ENCODE measurements around the gene CDH13.
A peak's percentile ranks its signal among the peaks of the same experiment; 100 is the strongest.

Gene CDH13

DNA sequence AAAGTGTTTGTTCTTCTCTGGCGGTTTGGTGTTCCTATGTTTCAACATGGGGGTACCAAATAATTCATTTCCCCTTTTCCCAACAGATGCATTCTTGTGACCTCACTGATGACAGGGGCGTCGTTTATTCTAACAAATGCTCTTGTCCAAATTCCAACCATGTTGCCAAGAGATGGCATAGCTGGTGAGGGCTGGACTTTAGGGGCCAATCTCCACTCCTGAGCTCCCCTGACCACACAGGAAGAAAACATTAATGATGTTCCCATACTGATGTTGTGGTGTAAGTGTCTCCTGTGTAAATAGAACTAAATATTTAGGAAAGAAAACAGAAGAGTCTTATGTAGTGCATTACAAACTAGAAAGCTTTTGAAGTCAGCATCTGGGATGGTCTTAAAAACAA, 431.6 kb downstream of the CDH13 start:
- DNase-seq (ENCODE audit: low spot score): no peak

DNA sequence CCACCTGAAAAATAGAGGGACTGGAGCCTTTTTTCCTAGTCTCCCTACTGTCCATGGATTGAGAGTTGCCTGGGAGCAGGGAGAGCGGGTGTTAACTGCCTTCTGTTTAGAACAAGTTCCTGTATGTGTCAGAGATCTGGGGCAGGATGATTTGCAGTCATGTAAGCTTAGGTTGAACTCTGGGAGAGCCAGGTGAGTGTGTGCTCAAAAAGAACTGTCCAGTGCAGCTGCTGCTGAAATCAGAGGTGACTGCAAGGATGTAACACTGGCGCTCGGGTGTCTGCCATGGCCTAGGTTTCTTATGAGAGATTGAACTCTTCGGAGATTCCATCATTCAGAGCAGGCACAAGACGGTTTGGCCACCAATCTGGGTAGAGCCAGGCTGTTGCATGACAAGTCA, 432.5 kb downstream of the CDH13 start:
- no peak for DNase-seq (ENCODE audit: low spot score)

DNA sequence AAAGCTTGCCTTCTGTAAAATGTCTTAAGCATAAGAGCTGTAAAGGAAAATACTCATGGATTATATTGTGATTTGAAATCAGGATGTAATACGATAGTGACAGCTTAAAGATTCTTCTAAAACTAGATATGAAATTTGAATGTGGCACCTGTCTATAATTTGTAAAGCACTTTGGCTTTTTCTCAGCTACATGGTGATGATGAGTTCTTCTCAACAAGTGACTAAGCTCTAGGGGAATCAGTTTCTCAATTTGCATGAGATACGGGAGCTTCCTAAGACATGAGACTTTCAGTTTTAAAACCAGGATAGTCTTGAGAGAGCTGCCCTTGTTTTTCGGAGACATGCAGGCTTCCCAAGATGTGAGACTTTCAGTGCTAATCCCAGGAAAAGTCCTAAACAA, 439.2 kb downstream of the CDH13 start:
- DNase-seq (ENCODE audit: low spot score): no peak

DNA sequence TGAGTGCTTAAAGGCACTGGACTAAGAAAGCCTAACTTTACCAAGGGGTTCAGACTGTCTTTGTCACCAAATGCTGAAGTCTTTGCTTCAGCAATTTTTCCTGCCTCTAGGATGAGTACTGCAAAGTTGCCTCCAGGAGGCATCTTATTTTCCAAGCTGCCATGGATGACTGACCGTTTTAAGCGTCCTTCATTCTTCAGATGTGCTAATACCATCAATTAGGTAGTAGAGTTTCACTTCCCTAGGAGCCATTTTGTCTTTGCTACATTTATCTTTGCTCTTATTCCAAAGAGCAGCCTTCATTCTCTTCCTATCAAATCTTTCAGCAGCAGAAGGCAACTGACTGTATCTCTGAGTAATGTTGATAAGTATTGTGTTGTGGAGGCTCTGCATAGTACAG, 440.1 kb downstream of the CDH13 start:
- DNase-seq (ENCODE audit: low spot score): no peak

DNA sequence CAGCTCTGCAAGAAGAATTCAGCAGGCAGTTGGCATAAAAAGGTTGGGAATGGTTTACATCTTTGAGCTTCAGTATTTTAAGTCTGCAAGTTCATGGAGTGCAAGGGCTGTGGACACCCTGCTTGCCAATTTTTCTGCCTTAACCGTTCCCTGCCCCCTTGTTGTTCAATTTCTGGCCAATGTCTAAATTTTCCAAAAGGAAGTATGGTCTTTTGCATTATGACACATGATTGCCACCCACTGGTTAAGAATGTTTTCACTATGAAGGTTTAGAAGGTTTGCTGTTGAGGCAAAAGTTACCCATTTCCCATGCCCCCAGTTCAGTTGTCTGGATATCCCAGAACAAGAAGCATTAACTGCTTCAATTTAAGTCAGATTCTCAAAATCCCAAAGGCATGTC, 441.9 kb downstream of the CDH13 start:
- DNase-seq (ENCODE audit: low spot score): no peak

DNA sequence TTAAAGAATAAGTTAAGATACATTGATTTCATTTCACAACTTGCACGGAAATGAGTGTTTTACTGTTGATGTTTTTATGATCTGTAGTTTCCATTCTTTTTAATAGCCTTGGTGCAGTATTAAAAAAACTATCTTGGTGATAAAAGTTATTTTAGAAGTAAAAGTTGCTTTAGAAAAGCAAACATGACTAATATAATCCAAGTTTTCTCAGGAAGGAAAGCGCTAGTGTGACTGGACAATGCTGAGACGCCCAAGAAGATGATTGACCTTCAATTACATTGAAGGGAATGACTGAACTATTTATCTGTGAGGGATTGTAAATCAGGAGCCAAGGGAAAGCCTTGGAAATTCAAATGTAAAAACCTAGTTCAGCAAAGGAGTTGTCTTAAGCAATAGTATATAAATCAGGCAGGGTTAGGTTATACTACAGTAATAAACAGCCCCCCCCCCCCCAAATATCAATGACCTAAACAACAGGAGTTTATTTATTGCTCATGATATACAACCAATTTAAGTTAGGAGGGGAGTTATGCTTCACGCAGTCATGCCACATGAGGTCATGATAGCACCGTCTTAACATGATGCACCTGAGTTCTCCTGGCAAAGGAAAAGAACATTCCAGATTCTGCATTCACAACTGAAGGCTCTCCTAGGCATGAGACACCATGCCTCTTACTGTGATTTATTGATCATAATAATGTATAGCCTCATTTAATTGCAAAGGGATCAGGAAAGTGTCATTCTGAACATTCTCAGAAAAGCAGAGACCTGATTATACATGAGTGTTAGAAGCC, 443.8 kb downstream of the CDH13 start:
- DNase-seq (ENCODE audit: low spot score): no peak

DNA sequence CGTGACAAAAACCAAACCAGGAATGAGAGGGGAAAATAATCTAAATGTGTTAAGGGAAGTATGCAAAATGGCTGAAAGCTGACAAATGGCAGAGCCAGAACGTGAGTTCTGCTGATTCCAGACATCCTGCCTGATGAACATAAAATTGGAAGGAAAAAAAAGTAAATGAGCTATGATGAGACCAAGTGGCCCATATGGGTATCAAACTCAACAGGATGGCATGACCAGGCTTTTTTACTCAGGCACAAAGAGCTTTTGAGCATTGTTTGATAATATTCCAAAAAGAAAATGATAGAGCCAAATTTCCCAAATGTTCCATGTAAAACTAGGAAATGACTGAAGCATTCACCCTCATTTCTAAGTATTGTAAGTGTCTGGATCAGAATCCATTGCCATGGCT, 449.2 kb downstream of the CDH13 start:
- DNase-seq (ENCODE audit: low spot score): no peak

DNA sequence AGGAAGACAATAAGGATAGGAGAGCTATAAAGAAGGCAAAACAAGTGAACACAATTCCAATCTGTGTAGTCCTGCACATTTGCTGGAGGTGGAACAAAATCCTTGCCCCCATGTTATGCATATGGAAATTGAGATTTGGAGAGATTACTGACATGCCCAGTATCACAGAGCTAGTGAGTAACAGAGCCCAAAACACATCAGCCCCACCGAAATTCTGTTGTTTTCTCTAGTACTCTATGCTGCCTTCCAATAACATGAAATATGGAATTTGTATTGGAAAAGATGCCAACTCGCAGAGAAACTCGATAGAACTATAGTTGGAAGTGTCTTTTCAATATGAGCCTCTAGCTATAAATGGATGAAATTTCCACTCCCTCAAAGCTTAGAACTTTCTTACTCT, 456.6 kb downstream of the CDH13 start:
- DNase-seq (ENCODE audit: low spot score): no peak

DNA sequence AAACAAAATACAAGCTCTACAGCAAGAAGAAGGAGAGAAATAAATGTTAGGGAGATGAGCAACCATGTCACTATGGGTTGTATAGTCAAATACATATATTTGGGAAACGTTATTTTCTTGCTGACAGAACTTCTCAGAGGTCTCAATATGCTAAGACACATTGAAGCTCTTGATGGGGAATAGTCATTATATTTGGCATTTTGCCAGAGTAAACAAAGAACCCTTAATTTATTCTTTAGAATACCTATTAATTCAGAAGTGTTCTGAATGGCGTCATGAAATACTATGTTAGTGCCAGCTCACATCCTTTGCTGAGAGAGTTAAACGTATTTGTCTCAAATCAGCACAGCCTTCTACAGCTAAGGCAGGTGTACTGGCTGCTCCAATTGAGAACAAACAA, 458.9 kb downstream of the CDH13 start:
- DNase-seq (ENCODE audit: low spot score): no peak

DNA sequence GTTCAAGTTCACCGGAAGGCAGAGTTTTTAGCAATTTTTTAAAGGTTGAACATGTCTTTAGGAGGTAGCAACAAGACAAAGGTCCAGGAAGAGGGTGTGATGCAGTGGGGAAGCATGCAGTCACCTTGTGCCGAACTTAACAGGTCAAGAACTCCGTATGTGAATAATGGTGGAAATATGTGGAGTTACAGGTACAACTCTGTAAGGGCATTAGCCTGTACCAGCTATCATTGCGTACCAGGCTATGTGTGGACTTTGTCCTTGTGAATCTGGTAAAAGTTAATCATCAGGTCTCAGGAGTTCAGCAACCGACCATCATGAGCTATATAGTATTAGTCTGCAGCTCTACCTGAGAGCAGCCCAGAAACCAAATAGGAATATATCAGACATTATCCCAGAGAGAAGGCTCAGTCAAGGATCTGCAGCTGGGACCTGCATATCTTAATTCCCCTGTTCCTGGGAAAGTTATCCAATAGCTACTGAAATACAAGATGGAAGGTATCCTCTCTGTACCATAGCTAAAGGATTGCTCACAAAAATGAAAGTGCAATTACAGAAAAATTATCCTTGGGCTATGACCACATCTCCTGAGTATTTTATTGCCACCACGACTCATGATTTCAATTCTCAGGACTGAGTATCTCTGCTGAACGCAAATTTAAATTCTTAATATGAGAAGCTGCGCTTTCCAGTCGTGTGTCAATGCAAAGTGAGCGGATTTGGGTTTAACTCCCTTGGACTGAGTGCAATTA, 469.3 kb downstream of the CDH13 start:
- DNase-seq (ENCODE audit: low spot score): no peak

DNA sequence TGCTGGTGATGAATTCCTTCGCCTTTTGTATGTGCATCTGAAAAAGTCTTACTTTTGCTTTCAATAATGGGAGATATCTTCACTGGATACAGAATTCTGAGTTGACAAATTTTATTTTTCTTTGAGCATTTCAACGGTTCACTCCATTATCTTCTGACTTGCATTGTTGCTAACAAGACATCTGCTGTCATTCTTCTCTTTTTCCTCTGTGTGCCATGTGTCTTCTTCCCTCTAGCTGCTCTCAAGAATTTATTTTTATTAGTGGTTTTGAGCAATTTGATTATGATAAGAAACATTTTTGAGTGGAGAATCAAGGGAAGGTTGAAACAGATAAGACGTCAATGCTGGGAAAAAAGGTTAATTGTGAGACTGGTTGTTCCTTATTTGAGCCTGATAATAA, 471.8 kb downstream of the CDH13 start:
- DNase-seq (ENCODE audit: low spot score): no peak

DNA sequence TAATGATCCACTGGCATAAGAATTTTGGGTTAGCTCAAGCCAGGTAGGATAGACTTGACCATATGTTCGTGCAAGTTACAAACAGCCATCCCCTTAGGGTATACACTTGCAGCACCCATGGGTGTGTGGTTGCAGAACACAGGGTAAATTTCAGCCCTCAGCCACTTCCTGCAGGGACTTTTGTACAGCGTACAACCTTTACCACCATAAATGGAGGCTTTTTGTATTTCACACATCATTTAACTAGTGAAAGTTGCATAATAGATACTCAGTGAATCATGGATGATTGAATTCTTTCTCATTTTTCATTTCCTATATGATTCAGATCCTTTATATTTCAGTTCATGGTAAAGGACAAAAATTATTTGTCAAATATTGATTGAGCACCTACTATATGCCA, 473.9 kb downstream of the CDH13 start:
- DNase-seq (ENCODE audit: low spot score): no peak

DNA sequence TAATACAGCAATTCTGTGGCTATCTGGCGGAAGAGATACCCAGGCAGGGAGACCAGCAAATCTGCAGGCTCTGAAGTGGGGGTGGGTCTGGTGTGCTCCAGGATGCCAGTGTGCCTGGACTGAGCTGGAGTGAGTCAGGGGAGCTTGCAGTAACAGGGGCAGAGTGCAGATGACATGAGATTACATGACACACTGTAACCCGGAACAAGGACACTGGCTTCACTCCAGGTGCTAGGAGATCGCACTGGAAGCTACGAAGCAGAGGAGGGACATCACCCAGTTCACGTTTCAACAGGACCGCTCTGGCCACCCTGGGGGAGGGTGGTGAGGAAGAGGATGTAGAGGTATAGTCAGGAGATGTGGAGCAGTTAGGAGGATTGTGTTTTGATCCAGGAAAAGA, 475.6 kb downstream of the CDH13 start:
- DNase-seq (ENCODE audit: low spot score): no peak

DNA sequence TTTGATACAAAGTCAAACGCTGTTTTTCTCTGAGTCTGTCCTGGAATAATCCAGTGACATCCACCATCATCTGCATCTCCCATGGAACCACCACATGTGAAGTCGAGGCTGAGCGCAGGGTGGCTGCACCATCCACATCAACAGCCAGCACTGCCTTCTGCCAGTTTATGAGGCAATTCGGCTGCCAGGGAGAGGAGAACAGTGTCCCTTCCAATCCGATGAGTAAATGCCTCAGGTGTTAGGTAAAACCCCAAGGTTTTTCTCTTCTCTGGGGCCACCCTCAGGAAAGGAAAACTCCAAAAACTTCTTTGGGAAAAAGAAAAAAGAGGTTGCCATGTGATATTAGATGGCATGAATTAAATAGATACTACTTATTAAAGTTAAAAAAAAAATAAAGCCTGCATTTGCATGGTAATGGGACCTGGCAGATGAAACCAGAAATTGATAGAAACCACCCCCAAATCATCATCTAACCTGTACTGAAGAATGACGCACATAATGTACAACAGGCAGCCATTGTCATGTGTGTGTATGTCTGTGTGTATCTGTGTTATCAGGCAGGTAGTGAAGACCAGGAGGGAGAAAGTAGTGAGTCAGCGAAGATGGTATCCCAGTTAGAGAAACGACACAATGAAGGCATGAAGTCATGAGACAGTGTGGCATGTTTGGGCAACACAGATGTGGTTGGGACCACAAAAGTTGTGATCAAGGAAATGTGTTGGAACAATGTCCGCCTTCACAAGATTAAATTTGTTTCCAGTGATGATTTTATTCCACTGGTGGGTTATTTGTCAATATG, 478.7 kb downstream of the CDH13 start:
- DNase-seq (ENCODE audit: low spot score): no peak

DNA sequence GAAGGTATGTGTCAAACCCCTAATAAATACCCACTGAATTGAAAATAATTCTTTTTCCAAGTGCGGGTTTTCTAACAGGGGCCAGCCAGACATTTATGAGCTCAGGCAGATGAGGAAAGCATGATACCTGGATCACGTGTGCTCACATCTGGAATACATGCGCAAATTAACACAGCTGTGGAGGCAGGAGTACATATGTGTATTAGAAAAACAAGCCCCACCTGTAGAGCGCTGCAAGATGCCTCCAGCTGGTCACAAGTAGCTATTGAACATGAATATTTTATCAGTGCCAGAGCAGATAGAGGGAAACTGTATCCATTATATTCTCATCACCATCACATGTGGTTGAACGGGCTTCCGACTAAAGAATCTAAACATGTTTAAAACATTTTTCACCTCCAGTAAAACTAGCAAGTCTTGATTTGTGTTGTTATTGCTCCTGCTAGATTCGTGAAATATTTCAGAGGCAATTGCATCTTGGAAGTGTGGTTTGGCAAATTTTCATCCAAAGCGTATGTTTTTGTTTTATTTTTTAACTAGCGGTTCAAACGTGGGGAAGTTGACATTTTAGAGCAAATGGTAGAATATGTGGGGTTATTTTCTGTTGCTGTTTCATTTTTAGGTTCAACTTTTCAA, 482.8 kb downstream of the CDH13 start:
- DNase-seq (ENCODE audit: low spot score): no peak

DNA sequence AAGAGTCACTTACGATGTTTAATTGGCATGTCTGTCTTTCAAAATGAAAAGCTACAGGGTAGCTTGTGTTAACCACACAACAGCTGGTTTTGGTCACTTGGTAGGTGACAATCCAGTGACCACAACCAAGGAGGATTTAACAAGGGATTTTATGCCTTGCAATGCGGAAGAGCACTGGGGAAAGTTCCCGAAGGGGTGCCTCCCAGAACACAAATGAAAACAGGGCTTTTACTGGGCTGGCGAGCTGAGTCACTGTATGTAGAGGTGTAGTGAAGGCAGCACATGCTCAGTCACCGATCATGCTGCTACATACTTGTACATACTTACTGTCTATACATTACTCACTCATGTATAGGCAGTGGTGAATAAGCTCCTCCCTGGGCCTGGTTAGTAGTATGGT, 483.5 kb downstream of the CDH13 start:
- no peak for DNase-seq (ENCODE audit: low spot score)

DNA sequence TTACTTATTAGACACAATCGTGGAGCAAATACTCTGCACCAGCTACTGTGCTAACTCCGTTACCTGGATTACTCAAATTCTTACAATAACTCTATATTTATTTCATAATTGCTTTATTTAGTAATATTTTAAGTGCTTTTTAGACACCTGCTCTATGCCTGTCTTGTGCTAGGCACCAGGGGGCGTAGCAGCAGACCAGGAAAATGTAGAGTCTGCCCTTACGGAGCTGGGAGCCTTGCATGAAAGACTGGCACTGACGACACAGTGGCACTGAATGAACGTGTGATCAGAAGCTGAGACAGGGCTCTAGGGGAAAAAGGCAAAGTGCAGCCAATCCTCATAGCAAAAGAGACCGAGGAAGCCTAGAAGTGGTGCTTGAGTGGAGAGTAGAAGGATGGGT, 486.5 kb downstream of the CDH13 start:
- DNase-seq (ENCODE audit: low spot score): peak; percentile 34

DNA sequence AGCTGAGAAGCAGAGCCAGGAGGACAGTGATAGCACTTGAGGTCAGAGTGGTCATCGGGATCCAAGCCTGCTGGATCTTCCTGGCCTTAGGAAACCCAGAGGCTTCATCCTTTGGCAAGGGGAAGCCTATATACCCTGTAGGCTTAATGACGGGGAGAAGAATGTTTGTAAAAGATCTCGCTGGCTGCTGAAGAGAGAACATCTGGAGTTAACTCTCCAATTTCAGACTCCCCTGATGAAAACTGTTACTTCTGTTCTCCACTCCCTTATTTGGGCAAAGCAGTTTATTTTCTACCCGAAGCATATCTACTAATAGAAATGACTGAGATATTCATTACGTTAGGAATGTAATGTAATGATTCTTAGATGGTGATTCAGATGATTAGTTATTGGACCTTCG, 487.0 kb downstream of the CDH13 start:
- DNase-seq (ENCODE audit: low spot score): no peak

DNA sequence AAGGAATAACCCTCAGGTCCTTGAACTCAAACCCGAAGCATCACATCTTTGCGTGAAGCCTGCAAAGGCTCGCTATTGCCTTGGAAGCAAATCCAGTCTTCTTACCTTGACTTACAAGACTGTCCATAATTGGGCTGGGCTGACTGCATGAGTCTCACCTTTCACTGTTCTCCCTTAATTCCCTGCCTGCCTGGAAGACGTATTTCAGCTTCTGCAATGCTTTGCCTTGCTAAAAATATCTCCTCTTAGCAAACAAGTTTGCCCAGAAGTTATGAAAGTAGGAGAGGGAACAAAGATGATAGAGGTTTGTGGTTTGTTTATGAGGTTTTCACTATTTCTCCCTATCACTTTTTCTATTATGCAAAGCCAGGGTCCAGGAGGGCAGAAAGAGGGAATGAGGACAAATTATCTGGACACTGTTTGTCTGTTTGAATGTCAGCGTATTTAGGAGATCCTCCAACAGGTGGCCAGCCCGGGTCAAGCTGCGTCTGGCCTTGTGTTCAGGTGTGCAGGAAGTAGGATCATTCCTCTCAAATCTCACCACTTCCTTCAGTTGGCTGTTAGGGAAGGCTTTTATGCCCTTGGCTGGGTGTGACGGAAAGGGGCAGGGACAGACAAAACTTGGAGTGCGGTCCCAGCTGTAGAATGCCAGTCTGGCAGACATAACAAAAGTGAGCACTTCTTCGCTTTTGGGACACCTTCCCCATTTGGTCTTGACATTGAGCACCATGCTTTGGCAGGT, 488.9 kb downstream of the CDH13 start:
- no peak for DNase-seq (ENCODE audit: low spot score)

DNA sequence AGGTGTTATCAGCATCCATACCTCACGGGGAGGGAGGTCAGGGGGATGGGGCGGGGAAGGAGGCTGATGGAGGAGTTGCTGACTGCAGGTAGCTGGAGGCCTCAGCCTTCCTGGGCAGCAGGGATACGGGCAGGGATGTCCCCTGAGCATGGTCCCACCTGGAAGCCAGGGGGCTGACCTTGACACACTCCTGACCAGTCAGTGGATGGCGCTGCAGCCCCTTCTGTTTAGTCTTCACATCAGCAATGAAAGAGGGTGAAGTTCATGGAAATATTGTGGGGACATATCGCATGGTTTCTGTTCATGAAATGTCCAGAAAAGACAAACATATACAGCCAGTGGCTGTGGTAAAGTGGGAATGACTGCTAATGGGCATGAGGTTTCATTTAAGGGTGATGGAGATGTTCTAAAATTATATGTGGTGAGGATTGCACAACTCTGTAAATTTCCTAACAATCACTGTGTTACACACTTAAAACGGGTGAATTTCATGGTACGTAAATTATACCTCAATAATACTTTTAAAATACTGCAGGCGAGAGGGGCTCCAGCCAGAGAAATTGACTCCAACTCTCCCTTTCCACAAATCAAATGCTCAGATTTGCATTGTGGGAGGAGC, 489.6 kb downstream of the CDH13 start:
- DNase-seq (ENCODE audit: low spot score): no peak

DNA sequence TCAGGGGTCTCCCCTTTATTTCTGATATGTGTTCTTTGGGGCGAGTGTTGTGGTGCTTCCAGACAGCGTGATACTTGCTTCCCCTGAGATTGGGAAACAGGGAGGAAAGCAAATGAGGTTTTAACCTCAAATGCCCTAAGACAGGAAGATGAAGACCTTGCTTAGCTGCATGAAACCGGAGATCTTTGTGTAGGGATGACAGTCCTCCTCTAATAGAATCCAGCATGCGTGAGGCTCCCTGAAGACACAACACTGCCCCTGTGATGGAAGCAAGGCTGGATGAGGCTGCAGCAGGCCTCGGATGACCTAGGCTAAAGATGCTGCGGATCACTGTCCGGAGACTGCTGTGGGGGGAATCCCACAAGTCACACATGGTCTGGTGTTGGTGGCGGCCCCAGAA, 491.0 kb downstream of the CDH13 start:
- DNase-seq (ENCODE audit: low spot score): no peak

Data from COLO829 (cell line).